Dedifferentiated amniotic fluid mesenchymal stem cell (primary cell): ENCODE data around the gene KLHL8.
"Not testable (repeated sequence)": the region's sequence is repeated elsewhere in the genome, so short reads cannot be mapped to it uniquely, and the experiment has no call there.

Source experiments
- DNase-seq: peaks from one replicate; pipeline ENCODE4 v3.0.0-alpha.2; 2016; ENCODE audit errors: extremely low spot score

Gene KLHL8

DNA sequence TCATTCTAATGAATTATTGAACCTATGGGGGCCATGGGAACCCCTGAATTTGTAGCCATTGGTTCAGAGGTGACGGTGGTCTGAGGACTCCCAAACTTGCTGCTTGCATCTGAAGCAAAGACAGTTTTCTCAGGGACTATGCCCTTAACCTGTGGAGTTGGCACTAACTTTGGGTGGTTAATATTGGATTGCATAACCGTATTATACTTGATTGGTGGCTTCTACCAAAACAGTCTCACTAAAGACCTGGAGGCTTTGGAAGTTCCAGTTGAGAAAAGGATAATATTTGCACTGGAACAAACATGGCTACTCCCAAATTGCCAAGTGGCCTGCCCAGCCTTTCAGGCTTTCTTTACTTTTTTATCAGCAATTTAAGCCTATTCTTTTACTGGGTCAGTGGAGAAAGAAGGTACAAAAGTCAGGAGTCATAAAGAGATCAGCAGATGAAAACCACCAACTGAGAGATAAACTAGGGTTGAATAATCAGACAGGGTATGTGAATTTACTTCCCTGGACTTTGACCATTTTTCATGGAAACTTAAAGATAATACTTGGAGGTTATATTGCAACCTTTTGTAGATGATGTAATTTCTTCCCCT, 7.9 kb upstream of the KLHL8 start:
- DNase-seq = no peak

DNA sequence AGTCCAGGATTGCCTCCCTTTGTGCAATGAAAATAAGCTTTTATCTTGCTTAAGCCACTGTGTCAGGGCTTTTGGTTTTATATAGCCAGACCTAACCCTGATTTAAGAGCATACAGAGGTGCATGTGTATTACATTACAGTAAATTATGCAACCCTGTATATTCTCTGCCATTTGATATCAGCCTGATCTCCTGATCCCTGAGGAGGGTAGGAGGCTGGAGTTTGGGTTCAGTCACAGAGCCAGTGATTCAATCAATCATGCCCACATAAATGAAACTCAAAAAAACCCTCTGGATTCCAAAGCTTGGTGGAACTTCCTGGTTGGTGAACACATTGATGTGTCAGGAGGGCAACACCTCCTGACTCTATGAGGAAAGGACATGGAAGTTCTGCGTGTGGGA, 7.3 kb upstream of the KLHL8 start:
- DNase-seq = no peak

DNA sequence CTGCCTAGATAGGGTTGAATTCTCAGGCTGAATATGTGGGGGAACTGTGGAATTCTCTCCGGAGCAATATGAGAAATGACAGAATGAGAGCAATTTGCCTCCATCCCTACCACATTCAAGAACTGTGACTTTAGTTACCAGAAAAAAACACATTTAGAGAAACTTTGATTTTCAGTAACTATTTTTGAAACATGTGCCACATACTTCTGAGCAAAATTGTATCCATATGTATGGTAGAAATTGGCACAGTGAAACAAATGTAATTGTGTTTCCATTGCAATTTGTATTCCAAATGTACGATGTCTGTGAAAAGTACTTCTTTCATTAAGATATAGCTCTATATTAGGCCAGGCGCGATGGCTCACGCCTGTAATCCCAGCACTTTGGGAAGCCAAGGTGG, 5.5 kb upstream of the KLHL8 start:
- DNase-seq = no peak

DNA sequence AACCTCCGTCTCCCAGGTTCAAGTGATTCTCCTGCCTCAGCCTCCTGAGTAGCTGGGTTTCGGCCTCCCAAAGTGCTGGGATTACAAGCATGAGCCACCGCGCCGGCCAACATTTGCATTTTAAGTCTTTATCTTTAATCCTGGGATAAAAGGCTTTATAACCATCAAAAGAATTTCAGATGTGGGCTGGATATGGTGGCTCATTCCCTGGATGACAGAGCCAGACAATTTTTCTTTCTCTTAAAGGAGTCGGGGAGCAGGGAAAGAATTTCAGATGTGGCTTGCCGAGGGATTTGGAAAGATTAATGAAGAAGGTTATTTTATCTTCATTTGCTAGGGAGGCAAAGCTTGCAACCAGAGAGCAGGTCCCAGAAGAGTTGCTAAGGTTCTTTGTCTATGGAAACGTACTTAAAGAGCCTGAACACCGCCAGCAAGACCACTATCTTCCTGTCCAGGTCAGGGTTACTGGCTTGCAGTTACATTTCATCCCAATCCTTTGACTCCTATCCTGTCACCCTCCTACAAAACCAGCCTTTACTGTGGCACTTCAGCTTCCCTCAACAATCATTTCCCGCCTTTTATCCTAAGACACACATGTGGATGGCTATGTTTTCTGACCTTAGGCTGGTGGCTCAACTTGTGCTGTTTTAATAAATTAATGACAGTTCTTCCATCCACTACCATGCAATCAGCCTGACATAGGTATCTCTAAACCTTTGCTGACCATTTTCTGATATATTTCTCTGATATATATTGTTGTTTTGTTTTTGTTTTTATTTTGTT, 3.9 kb upstream of the KLHL8 start:
- no peak for DNase-seq

DNA sequence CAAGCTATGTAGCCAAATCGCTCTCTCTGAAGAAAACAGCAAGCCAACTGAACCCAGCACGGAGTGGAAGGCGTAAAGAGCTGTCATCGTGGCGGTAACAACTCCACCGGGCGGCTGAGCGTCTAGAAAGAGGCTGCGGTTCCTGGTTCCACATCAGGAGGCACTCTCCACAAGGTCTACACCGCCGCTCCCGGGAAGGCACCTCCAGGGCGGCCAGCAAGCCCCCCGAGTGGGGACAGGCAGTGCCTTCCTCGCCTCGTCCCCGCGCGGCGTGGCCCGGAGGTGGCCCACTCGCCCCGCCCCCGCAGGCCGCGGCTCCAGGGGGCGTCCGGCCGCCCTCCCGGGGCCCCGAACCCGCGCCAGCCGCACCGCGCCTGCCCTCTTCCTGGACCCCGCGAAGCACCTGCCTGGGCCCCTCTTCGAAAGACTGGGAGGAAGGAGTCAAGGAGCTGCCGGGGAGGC, 755 bp downstream of the KLHL8 start:
- DNase-seq = peak; percentile 47

DNA sequence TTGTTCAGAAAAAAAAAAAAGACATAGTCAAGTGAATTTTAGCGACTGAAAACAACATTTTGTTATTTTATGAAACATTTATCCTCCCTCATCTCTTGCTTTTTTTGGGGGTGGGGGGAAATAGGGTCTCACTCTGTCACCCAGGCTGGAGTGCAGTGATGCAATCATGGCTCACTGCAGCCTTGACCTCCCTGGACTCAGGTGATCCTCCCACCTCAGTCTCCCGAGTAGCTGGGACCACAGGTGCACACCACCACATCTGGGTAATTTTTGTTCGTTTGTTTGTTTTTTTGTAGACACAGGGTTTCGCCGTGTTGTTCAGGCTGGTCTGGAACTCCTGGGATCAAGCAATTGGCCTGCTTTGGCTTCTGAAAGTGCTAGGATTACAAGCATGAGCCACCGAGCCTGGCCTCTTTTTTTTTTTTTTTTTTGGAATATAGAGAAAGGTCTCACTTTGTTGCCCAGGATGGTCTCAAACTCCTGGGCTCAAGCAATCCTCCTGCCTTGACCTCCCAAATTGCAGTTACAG, 3.1 kb downstream of the KLHL8 start:
- DNase-seq = not testable (repeated sequence)

DNA sequence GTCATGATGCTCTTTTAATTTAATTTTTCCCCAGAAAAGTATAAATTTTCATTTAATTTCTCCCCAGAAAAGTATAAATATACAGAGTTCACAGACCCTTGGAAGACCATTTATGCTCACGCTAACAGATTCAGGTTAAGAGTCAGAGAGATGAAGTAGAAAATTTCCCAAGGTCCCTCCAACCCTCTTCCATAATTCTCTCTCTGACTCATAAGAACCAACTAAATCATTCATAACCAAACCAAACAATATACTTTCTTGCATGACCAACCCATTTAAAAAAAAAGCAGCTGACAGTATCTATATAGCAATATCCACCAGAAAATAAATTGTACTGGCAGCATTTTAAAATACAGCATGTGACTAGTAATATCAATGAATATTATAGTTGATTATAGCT, 3.9 kb downstream of the KLHL8 start:
- DNase-seq = no peak

DNA sequence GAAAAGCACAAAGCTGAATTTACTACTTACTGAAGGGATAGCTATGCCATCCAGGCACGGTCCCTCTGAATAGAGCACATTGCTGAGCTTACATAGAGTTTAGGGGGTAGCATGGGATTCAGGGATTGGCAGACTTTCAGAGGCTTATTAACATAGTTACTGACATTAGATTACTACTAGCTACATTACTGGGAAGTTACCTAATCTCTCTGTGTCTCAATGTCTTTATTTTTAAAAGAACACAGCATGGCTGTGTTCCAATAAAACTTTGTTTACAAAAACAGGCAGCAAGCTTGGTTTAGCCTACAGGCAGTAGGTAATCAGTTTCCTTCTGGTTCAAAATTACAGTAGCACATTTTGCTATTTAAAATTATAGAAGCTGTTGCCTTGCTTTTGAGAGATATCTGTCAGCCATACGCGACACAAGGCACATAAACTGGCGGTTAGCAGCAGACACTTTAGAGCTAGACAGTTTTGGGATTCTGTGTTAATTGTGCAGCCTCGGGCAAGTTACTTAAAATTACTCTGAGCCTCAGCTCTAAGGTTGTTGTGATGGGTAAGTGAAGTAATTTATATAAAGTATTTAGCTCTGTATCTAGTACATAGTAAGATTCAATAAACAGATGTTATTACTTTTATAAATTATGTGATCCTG, 6.9 kb downstream of the KLHL8 start:
- DNase-seq = no peak

DNA sequence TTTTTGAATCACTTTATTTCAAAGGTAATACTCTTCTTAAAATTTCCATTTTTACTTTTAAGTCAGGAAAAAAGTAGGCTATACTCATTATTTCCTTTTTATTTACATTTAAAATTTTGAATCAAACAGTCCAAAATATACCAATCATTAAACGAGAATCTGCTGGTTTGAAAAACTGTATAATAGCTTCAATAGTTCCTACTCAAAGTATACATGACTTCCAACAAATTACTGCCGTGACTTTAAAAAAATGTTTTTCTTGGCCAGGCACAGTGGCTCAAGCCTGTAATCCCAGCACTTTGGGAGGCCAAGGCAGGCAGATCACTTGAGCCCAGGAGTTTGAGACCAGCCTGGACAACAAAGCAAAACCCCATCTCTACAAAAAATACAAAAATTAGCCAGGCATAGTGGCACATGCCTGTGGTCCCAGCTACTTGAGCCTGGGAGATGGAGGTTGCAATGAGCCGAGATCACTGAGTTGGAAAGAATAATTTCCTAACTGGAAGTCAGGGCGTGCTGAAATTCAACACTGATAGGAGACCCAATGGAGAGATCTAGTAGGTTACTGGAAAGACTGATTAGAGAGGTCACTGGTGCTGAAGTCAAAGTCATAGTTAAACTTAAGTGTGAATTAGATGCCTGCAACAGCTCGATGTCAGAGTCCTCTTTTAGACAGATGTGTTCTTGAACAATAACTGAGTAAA, 9.0 kb downstream of the KLHL8 start:
- DNase-seq = peak; percentile 26

DNA sequence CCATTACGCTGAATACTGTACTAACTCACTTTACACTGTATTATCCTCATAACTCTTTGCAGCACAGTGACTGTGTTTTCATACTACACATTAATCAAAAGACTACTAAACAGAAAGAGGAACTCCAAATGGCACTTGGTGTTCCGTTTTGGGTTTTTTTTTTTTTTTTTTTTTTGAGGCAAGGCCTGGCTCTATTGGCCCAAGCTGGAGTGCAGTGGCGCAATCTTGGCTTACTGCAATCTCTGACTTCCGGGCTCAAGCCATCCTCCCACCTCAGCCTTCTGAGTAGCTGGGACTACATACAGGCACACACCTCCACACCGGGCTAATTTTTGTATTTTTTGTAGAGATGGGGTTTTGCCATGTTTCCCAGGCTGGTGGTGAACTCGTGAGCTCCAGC, 10.7 kb downstream of the KLHL8 start:
- DNase-seq = no peak

DNA sequence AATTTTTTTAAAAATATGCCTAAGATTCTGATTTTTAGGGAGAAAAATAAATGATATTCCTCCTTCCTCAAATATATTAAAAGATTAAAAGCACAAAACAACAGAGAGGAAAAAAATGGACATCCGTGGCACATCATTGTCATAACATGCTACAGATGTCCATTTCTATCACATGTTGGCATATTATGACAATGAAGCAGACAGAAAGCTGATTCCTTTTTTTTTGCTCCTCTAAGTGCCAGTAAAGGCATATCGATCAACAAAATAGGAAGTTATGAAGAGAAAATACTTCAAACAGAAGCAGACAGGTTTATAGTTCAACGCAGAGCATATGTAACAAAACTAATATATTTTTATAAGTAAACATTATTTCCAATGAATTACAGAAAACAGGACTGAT, 11.2 kb downstream of the KLHL8 start:
- DNase-seq = no peak

DNA sequence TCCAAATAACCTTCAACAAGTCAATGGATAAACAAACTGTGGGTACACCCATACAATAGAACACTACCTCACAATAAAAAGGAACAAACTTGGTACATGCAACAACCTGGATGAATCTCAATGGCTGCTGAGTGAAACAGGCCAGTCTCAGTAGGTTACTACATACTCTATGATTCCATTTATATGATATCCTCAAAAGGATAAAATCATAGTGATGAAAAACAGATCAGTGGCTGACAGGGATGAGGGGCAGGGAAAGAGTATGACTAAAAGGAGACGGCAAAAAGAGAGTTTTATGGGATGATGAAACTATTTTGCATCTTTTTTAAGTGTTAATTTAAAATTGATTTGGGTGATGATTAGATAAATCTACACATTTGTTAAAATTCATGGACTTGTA, 15.9 kb downstream of the KLHL8 start:
- DNase-seq = no peak

DNA sequence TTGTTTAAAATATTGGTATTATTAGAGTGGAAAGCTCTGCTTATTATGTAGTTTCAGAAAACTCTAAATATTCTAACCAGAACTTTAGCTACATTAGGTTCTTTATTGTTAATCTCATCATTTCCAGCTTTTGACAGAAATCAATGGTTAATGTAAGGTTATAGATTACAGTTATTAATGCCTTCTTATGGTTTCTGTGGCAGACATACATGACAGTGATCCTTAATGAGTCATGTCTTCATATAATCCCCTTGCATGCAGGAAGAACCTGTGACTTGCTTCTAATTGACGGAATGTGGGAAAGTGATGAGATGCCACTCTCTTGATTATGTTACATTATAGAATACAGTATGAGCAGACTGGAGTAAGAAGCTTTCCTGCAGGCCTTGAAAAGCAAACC, 23.5 kb downstream of the KLHL8 start:
- DNase-seq = no peak

DNA sequence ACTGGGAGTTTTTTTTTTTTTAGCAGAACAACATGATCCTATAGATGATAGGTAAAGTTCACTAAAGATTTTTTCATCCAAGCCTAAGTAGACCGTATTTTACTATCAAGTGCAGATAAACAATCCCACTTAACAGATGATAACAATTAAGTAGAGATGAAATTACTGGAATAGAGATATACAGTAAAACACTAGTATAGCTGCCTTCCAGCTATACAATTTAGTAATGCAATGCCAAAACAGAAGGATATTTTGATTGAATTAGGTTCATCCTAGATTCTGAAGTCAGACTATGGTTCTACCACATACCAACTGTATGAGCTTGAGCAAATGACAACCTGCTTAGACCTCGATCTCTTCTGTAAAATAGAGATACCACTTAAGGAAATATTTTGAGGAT, 24.3 kb downstream of the KLHL8 start:
- no peak for DNase-seq

DNA sequence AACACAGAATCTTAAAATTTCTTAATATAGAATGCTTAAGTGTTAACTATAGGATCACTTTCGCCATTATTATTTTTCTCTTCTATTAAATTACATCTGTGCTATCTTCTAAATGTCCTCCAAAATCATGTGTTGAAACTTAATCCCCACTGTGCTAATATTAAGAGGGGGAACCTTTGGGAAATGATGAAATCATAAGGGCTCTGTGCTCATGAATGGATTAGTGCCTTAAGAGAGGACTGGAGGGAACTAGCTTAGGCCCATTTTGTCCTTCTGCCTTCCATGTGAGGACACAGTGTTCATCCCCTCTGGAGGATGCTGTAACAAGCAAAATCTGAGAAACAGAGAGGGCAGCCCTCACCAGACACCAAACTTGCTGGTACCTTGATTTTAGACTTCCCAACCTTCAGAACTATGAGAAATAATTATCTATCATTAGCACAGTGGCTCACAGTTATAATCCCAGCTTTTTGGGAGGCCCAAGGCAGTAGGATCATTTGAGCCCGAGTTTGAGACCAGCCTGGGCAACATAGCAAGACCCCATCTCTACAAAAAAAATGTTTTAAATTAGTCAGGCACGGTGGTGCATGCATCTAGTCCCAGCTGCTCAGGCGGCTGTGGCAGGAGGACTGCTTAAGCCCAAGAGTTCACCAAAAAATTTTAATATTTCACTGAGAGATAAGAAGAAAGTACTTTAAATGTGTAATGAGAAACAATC, 26.3 kb downstream of the KLHL8 start:
- DNase-seq = no peak

DNA sequence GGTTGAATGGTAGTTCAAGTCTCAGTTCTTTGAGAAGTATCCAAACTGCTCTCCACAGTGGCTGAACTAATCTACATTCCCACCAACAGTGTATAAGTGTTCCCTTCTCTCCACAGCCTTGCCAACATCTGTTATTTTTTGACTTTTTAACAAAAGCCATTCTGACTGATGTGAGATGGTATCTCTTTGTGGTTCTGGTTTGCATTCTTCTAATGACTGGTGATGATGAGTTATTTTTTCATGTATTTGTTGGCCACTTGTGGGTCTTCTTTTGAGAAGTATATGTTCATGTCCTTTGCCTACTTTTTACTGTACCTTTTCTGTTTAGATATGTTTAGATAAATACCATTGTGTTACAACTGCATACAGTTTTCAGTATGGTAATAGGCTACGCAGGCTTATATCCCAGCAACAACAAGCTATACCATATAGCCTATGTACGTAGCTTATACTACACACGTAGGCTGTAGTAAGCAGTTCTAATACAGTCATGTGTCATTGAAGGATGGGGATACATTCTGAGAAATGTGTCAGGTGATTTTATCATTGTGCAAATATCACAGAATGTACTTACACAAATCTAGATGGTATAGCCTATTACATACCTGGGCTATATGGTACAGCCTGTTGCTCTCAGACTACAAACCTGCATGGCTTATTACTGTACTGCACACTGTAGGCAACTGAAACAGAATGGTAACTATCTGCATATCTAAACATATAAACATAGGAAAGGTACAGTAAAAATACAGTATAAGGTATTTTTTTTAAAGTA, 28.1 kb downstream of the KLHL8 start:
- DNase-seq = no peak

DNA sequence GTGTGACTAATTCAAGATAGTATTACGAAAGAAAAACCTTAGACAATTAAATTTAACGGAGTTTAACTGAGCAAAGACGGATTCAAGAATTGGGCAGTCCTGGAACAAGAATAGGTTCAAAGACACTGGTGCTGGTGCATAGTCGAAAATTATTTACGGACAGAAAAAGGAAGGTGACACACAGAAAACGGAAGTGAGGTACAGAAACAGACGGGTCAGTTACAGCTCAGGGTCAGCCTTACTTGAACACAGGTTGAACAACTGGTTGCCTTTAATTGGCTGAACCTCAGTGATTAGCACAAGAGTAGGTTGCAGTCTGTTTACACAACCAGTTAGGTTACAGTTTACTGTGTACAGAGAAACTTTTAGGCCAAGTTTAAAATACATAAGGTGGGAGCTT, 31.5 kb downstream of the KLHL8 start:
- no peak for DNase-seq

DNA sequence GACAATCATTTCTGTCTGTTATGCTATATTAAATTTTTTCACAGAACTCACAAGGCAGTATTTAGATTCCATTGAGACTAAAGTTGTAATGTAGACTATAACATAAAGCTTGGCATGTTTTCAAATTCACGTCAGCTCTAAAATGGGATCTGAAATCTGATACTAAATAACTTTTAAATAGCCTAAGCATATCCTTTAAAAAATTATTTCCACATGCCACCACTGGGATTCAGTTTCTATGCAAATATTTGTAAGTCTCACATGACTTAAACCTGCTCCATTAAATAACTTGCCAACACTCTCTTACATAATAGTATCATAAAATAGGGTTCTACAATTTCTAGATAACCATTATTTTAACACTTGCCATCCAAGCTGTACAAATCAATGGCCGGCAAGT, 32.4 kb downstream of the KLHL8 start:
- peak; percentile 43 for DNase-seq

DNA sequence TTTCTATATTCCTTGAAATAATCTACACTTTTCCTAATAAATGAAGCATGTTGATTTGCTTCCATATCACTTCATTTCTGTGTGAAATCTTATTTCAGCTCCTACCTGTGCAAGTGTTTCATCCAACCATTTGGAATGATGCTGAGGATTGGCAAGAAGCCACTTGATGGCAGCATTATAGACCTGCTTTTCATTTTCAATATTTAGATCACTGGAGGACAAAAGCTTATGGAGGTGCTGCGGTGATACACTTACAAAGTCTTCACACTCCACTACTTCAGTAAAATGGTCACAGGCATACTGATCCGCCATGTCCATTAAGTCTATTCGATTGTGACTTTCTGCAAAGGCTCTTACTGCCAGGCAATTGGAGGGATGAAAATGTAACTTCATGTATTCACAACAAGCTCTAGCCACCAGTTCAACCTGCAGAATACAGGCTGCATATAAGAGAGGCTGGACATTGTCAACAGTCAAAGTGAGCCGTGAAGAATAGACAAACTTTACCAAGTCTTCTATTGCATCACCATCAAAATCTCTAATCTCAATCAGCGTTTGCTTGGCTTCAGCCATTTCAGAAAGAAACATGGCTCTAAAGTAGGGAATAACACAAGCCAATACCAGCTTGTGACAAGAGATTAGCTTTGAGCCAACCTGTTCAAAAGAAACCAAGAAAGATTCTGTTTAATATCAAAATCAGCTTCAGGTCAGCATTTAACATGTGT, 35.1 kb downstream of the KLHL8 start:
- no peak for DNase-seq

DNA sequence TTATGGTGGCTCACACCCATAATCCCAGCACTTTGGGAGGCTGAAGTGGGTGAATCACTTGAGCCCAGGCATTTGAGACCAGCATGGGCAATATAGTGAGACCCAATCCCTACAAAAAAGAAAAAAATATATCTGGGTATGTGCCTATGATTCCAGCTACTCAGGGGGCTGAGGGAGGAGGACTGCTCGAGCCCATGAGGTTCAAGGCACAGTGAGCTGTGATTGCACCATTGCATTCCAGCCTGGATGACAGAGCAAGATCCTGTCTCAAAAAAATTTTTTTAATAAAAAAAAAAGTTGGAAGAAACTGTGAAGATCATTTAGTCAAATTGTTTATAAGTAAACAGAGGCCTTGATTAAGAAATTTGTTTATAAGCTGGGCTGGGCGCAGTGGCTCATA, 39.7 kb downstream of the KLHL8 start:
- DNase-seq = no peak
